K562 (cell line): Measurements from ENCODE around the gene RPTOR. TPM values are rescaled to one million over a fixed set of nuclear protein-coding genes. Genes with fewer than 3 reads are reported as not detected.
"Not testable (repeated sequence)": the region's sequence is repeated elsewhere in the genome, so short reads cannot be mapped to it uniquely, and the experiment has no call there.

Experiments
- ATAC-seq: fragments of 200-7000 bp; cut with Tn5 transposase; 3 replicates; pipeline ENCODE4 v1.9.1; 2020; ENCODE audit warnings: moderate library complexity
- BruUV-seq: library from RNA; stranded (reverse); fragments of 400-500 nt; replicated peaks from 2 replicates; lab custom pipeline; 2021; lab: Mats Ljungman, UMichigan
- CTCF ChIA-PET: fragments of 300-600 bp; formaldehyde crosslinking; extraction: SDS; loops from one replicate; lab custom pipeline; 2021; ENCODE audit warnings: low intra/inter-chr PET ratio; lab: Yijun Ruan, JAX
- POLR2A ChIA-PET: fragments of 300-600, 350-650 bp; sonication (Branson Sonifier 250); formaldehyde crosslinking; extraction: SDS; loops from one replicate; lab custom pipeline; 2021; ENCODE audit warnings: antibody characterized with exemption, inconsistent platforms; lab: Yijun Ruan, JAX
- DNase-seq, 4 experiments: peaks; one replicate each; pipeline versions ENCODE4 v3.0.0 to v3.0.0-alpha.2; 2011 to 2018; ENCODE audit warnings: low spot score in 3 of 4, mixed read lengths in 3 of 4; ENCODE audit errors: extremely low read depth in 1 of 4
- FAIRE-seq: peaks from 2 replicates; lab custom pipeline; 2011; peaks lifted over from hg19 to GRCh38; lab: Jason Lieb, UNC
- H2AFZ ChIP-seq: 2 replicates; pipeline ENCODE4 v1.6.0; 2011; ENCODE audit warnings: low read depth, low read length, control low read depth, inconsistent platforms
- H3K27ac ChIP-seq: fragments of 200-600 bp; 3 replicates; pipeline ENCODE4 v1.8.0; 2011; ENCODE audit warnings: low read depth, mild to moderate bottlenecking, control low read depth, inconsistent platforms, low read length, moderate library complexity, mixed read lengths; ENCODE audit errors: extremely low read depth
- H3K27me3 ChIP-seq, 2 experiments: fragments of 300-600 bp in 1 of 2; 2 replicates in 1 of 2; 3 replicates in 1 of 2; pipeline versions ENCODE4 v1.6.0 to v1.8.0; 2011; ENCODE audit warnings: inconsistent platforms in 2 of 2, low read length in 2 of 2, mild to moderate bottlenecking in 1 of 2, mixed read lengths in 1 of 2, moderate library complexity in 1 of 2; ENCODE audit not compliant: control insufficient read depth in 2 of 2, insufficient read depth in 2 of 2
- H3K36me3 ChIP-seq: fragments of 300-600 bp; 3 replicates; pipeline ENCODE4 v1.8.0; 2011; ENCODE audit warnings: mild to moderate bottlenecking, low read length, inconsistent platforms; ENCODE audit not compliant: control insufficient read depth, insufficient read depth
- H3K4me1 ChIP-seq, 2 experiments: fragments of 200-600 bp in 1 of 2; replicated peaks in 1 of 2; 2 replicates in 1 of 2; 3 replicates in 1 of 2; pipeline versions ENCODE4 v1.5.1 to v1.8.0; 2011; ENCODE audit warnings: inconsistent platforms in 2 of 2, low read length in 2 of 2, mild to moderate bottlenecking in 1 of 2, mixed read lengths in 1 of 2, moderate library complexity in 1 of 2; ENCODE audit not compliant: control insufficient read depth in 2 of 2, insufficient read depth in 2 of 2
- H3K4me2 ChIP-seq: 2 replicates; pipeline ENCODE4 v1.6.1; 2011; ENCODE audit warnings: low read length, control low read depth, inconsistent platforms, mixed read lengths; ENCODE audit not compliant: insufficient read depth
- H3K4me3 ChIP-seq: fragments of 200-600 bp; sonication (generic), shearing (Covaris generic); 2 replicates; pipeline ENCODE4 v1.5.1; 2016; ENCODE audit warnings: control low read depth, inconsistent platforms
- H3K79me2 ChIP-seq: fragments of 200-600 bp; 3 replicates; pipeline ENCODE4 v1.8.0; 2011; ENCODE audit warnings: low read length, inconsistent platforms; ENCODE audit not compliant: control insufficient read depth, insufficient read depth
- H3K9ac ChIP-seq, 2 experiments: 2 replicates each; pipeline versions ENCODE4 v1.6.0 to v1.6.1; 2011; ENCODE audit warnings: low read depth in 2 of 2, low read length in 2 of 2, control low read depth in 1 of 2, inconsistent platforms in 1 of 2, mild to moderate bottlenecking in 1 of 2, mixed read lengths in 1 of 2; ENCODE audit not compliant: insufficient read depth in 1 of 2
- H3K9me1 ChIP-seq: one replicate; pipeline ENCODE4 v1.6.0; 2011; ENCODE audit warnings: inconsistent platforms, mild to moderate bottlenecking, low read length, moderate library complexity; ENCODE audit not compliant: control insufficient read depth, insufficient read depth
- H3K9me3 ChIP-seq: replicated peaks from 2 replicates; pipeline ENCODE4 v1.5.1; 2011; ENCODE audit warnings: low read depth, low read length, inconsistent platforms; ENCODE audit not compliant: control insufficient read depth, insufficient read depth
- H4K20me1 ChIP-seq: replicated peaks from 2 replicates; pipeline ENCODE4 v1.6.1; 2011; ENCODE audit warnings: low read length, inconsistent platforms, mixed read lengths; ENCODE audit not compliant: control insufficient read depth, insufficient read depth
- POLR2A ChIP-seq: fragments of 450-650 bp; conservative IDR thresholded peaks from 2 replicates; pipeline ENCODE4 v1.6.1; 2016
- RREB1 ChIP-seq: fragments of 250-450 bp; sonication (Bioruptor Pico); IDR thresholded peaks from 2 replicates; pipeline ENCODE4 v1.4.0; 2020
- THRAP3 ChIP-seq: fragments of 450-650 bp; IDR thresholded peaks from 2 replicates; pipeline ENCODE4 v1.6.1; 2016; ENCODE audit warnings: mild to moderate bottlenecking, inconsistent platforms, borderline replicate concordance
- TSC22D4 ChIP-seq: fragments of 450-650 bp; IDR thresholded peaks from 2 replicates; pipeline ENCODE4 v1.6.1; 2016; ENCODE audit warnings: missing genetic modification characterization, missing biosample characterization, control low read depth
- ZNF324 ChIP-seq: fragments of 250-450 bp; sonication (Bioruptor Pico); IDR thresholded peaks from 2 replicates; pipeline ENCODE4 v1.4.0; 2020; ENCODE audit warnings: mild to moderate bottlenecking
- WGBS: fragments of 100-300 bp; shearing (Covaris generic); methylation state at CpG from one replicate; pipeline ENCODE4 v1.1.6; 2016; ENCODE audit warnings: low coverage, mixed read lengths; ENCODE audit not compliant: insufficient coverage; ENCODE audit errors: missing lambda C conversion rate; 5-methylcytosine and 5-hydroxymethylcytosine counted together
- in situ Hi-C: fragments of 300-500 bp; cut with MboI; formaldehyde crosslinking; loops from 4 replicates; pipeline ENCODE4 v1.15.0; 2018; ENCODE audit warnings: inconsistent platforms, mixed read lengths
- intact Hi-C: fragments of 100-400 bp; cut with micrococcal nuclease; formaldehyde crosslinking; loops from 2 replicates; pipeline ENCODE4 v1.14.2; 2022
- polyA plus RNA-seq, 8 experiments: library from polyadenylated mRNA; depleted of rRNA in 4 of 8; stranded (reverse) in 5 of 8; unstranded in 3 of 8; fragments of >200 nt; fragmentation: Nextera tagmentation in 2 of 8; fragmentation: Illumina TruSeq in 1 of 8; extraction: Ambion mirVana in 2 of 8; extraction: Trizol in 1 of 8; gene quantifications; 2 replicates each; pipeline versions ENCODE4 v1.2.1 to v1.2.3, GENCODE V29; 2011 to 2014; ENCODE audit warnings: inconsistent platforms in 1 of 8, missing spikeins in 1 of 8
- total RNA-seq, 7 experiments: library from RNA; depleted of rRNA in 6 of 7; stranded (reverse); fragments of >200 nt in 6 of 7; fragmentation: Illumina TruSeq in 2 of 7; extraction: Trizol in 2 of 7; gene quantifications; 2 replicates each; pipeline versions ENCODE4 v1.2.1 to v1.2.3, GENCODE V29; 2011 to 2021; ENCODE audit warnings: low replicate concordance in 1 of 7
- TF ChIP-seq, protein P1 (sequence below), 2 experiments: fragments of 450-650 bp in 1 of 2; IDR thresholded peaks; 2 replicates each; pipeline ENCODE4 v1.6.1; 2011 to 2017; ENCODE audit warnings: low read depth in 2 of 2, antibody characterized with exemption in 1 of 2, borderline replicate concordance in 1 of 2, low read length in 1 of 2, mild to moderate bottlenecking in 1 of 2, mixed read lengths in 1 of 2; ENCODE audit not compliant: control insufficient read depth in 1 of 2

RPTOR gene
- total and polyA plus RNA-seq, 9 of the 15 experiments (the other 6 are each of a cell fraction or from before 2014, with no cell fraction given), result 0.24 to 54.1 (median 10.2) TPM

GRCh38 chr17:80698297-80698696 is 153.7 kb downstream of the RPTOR start (continued):
- TF ChIP-seq RREB1 (no peak), TSC22D4 (tag) (no peak), ZNF324 (CRISPR knock-in tag) (no peak), POLR2A (no peak), THRAP3 (no peak)
- TF ChIP-seq, protein P1, sequence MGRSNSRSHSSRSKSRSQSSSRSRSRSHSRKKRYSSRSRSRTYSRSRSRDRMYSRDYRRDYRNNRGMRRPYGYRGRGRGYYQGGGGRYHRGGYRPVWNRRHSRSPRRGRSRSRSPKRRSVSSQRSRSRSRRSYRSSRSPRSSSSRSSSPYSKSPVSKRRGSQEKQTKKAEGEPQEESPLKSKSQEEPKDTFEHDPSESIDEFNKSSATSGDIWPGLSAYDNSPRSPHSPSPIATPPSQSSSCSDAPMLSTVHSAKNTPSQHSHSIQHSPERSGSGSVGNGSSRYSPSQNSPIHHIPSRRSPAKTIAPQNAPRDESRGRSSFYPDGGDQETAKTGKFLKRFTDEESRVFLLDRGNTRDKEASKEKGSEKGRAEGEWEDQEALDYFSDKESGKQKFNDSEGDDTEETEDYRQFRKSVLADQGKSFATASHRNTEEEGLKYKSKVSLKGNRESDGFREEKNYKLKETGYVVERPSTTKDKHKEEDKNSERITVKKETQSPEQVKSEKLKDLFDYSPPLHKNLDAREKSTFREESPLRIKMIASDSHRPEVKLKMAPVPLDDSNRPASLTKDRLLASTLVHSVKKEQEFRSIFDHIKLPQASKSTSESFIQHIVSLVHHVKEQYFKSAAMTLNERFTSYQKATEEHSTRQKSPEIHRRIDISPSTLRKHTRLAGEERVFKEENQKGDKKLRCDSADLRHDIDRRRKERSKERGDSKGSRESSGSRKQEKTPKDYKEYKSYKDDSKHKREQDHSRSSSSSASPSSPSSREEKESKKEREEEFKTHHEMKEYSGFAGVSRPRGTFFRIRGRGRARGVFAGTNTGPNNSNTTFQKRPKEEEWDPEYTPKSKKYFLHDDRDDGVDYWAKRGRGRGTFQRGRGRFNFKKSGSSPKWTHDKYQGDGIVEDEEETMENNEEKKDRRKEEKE (IDR thresholded peaks at IDR 0.05; ENCODE audit: borderline replicate concordance in 1 of 2, control insufficient read depth in 1 of 2, low read depth in 2 of 2, low read length in 1 of 2), result no peak

GRCh38 chr17:80699205-80699604 is 154.6 kb downstream of the RPTOR start:
- CTCF ChIA-PET, intact Hi-C loops, H3K9me1 ChIP-seq, in situ Hi-C loops, H3K4me3 ChIP-seq, H3K27me3 ChIP-seq, DNase-seq, H3K36me3 ChIP-seq, BruUV-seq, H3K4me2 ChIP-seq, H3K9me3 ChIP-seq, ATAC-seq, POLR2A ChIA-PET, H2AFZ ChIP-seq, H3K9ac ChIP-seq, H3K27ac ChIP-seq, FAIRE-seq: not testable (repeated sequence)
- H3K79me2 ChIP-seq, result peaks cover 66% of the 10 kb centered on the region
- H4K20me1 ChIP-seq, result peaks cover 22% of the 10 kb centered on the region
- 66% methylated on average over 2 of the region's 3 CpGs for WGBS
- peaks cover 0 to 24% of the 10 kb centered on the region in 2 experiments; a peak in 2 of 5 replicates for H3K4me1 ChIP-seq
